Fibroblast of mammary gland (primary cell): ENCODE measurements around the gene VDAC1.

Source experiments
- DNase-seq: peaks from one replicate; pipeline ENCODE4 v3.0.0-alpha.2; 2010; ENCODE audit warnings: low read depth
- H3K4me3 ChIP-seq: 2 replicates; pipeline ENCODE4 v1.5.1; 2011; ENCODE audit warnings: low read depth, mild to moderate bottlenecking, low read length, moderate library complexity; ENCODE audit not compliant: control insufficient read depth
- CTCF ChIP-seq: conservative IDR thresholded peaks from 2 replicates; pipeline ENCODE4 v1.5.1; 2011; ENCODE audit warnings: low read depth, low read length, inconsistent platforms; ENCODE audit not compliant: control insufficient read depth, insufficient read depth

The VDAC1 gene

GRCh38 chr5:133995883-133996563 lies 8.8 kb downstream of the VDAC1 start:
- H3K4me3 ChIP-seq = no peak overlapping the region
- DNase-seq = no peak
- no peak for TF ChIP-seq CTCF

- TF ChIP-seq CTCF = no peak
- DNase-seq = no peak
- no peak overlapping the region for H3K4me3 ChIP-seq
These were observed 9.4 kb downstream of the VDAC1 start for GRCh38 chr5:133995341-133995740.

GRCh38 chr5:133994990-133995333 lies 9.8 kb downstream of the VDAC1 start:
- no peak for DNase-seq
- no peak for TF ChIP-seq CTCF
- H3K4me3 ChIP-seq = no peak overlapping the region

- no peak for DNase-seq
- H3K4me3 ChIP-seq = no peak overlapping the region
- no peak for TF ChIP-seq CTCF
These were observed 10.3 kb downstream of the VDAC1 start for GRCh38 chr5:133994297-133994989.

- TF ChIP-seq CTCF = no peak
- peak; percentile 78 for DNase-seq
- H3K4me3 ChIP-seq = no peak overlapping the region
These were observed 11.4 kb downstream of the VDAC1 start for GRCh38 chr5:133993185-133993936.

- no peak overlapping the region for H3K4me3 ChIP-seq
- no peak for DNase-seq
- no peak for TF ChIP-seq CTCF
These were observed 12.2 kb downstream of the VDAC1 start for GRCh38 chr5:133992429-133993155.
